Medulla oblongata (tissue), 1 donor: ENCODE measurements around the gene RBBP8.
A peak's percentile ranks its signal among the peaks of the same experiment; 100 is the strongest.

Source experiments
- DNase-seq: peaks from one replicate; pipeline ENCODE4 v3.0.0-alpha.2; 2015; ENCODE audit errors: extremely low spot score

RBBP8 gene

DNA sequence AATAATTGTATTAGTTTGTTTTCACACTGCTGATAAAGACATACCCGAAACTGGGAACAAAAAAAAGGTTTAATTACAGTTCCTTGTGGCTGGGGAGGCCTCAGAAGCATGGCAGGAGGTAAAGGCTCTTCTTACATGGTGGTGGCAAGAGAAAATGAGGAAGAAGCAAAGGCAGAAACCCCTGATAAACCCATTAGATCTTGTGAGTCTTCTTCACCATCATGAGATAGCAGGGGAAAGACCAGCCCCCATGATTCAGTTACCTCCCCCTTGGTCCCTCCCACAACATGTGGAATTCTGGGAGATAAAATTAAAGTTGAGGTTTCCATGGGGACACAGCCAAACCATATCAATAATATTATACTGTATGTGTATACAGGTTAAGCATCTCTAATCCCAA lies 128.9 kb downstream of the RBBP8 start:
- no peak for DNase-seq

DNA sequence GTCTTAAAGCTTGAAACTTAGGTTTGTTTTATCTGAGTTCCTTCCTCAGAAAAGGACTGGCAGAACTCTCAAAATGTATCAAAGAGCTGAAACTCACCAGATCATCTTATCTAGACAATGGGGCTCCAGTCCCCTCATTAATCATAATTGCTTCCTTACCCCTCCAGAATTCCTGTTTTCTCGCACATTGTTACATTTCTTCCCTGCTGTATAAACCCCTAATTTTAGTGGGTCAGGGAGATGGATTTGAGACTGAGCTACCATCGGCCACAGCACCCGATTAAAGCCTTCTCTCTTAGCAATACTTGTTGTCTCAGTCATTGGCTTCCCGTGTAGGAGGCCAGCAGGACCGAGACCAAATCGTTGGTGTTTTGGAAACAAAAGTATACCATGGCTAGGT lies 130.4 kb downstream of the RBBP8 start:
- DNase-seq, result no peak

DNA sequence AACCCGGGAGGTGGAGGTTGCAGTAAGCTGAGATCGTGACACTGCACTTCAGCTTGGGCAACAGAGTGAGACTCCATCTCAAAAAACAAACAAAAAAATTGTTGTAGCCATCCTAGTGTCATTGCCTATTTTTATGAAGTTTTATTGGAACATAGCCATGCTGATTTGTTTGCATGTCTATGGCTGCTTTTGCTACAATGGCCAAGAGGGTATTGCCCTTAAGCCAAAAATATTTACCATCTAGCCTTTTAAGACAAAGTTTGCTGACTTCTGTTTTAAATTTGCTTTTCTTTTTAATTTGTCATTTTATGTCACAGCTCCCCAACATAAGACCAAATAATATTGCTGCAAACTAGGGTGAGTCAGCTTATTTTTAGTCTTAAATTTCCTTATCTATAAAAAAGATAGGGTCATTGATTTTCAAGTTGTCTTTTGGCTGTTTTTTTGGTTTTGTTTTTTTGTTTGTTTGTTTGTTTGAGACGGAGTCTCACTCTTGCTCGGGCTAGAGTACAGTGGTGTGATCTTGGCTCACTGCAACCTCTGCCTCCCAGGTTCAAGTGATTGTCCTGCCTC lies 132.2 kb downstream of the RBBP8 start:
- no peak for DNase-seq

DNA sequence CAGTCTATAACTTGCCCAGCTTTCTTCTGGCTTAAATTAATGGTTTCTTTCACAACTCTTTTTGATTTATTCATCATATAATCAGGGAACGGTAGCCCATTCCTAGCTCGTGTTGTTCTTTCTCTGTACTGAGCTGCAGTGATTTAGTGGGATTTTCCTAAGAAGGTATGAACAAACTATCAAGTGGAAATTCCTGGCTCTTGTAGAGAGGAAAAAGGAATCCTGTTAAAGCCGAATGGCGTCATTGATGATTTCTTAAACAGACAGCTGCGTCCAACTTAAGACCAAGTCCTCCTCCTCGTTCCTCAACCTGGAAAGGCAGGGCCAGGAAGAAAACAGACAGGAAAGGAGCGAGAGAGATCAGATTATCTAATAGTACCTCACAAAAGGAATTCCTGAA lies 132.9 kb downstream of the RBBP8 start:
- DNase-seq, result no peak

DNA sequence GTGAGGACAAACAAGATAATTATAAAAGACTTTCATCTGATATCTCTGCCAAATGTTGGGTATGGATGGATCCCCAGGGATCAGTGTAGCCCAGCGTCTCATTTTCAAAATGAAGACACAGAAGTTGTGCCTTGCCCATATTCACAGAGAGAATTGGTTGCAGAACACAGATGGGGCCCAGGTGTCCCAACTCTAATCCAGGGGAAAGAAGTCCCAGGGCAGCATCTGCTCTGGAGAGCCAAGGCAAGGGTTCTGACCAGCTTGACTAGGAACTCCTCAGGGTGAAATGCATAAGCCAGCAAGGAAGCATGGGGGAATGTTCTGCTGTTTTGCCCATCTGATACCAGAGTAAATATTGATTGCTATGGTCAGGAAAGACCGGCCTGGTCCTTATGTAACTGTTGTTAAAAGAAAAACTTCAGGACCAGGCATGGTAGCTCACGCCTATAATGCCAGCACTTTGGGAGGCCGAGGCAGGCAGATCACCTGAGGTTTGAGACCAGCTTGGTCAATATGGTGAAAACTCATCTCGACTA lies 133.4 kb downstream of the RBBP8 start:
- no peak for DNase-seq

DNA sequence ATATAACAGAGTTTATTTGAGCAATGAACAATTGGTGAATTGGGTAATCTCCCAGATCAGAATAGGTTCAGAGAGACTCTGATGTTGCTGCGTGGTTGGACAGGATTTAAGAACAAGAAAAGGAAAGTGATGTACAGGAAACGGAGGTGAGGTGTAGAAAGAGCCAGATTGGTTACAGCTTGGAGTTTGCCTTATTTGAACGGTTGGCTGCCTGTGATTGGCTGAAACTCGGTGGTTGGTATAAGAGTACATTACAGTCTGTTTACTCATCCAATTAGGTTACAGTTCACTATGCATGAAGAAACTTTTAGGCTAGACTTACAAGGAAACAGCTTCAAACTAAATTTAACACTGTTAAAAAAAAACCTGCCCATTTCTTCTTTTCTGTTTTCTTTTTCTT lies 134.1 kb downstream of the RBBP8 start:
- no peak for DNase-seq

DNA sequence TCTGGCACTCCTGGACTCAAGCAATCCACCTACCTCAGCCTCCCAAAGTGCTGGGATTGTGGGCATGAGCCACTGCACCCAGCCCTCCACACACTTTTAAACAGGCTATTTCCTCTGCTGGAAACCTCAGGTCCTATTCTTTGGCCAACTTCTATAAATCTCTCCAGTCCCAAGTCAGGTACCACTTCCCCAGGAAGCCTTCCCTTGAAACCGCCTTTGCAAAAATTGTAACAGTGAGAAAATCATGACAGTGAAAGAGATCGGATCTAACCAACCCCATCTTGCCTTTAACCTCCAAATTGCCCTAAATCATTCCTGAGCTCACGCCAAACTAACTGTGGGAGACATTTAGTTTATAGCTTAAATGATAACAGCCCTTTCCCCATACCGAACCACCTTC lies 134.9 kb downstream of the RBBP8 start:
- DNase-seq, result no peak

DNA sequence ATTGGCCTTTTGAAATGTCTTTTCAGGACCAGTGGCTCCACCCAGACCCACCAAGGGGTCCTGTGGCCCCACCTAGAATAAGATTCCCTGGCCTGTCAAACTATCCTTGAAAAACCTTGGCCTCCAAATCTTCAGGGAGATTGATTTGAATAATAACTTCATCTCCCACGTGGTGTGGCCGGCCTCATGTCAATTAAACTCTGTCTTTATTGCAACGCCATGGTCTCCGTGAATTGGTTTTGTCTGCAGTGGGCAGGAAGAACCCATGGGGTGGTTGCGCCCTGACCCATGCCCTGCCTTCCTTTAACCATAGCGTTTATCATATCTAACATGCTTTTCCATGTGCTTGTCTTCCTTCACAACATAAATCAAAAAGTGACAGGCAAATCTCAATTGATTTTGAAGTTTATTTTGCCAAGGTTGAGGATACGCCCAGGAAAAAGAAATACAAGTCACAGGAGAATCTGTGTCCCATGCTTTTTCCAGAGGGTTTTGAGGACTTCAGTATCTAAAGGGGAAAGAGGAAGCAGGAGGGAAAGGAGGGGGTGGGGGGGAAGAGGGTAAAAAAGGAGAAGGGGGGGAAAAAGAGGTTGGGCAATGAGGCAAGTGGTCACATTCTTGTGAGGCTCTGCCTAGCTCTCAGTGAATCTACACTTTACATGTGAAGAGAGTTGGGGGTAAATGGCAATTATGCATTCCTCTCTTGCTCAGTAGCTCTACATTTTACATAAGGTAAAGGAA lies 135.6 kb downstream of the RBBP8 start:
- DNase-seq, result peak; percentile 47

DNA sequence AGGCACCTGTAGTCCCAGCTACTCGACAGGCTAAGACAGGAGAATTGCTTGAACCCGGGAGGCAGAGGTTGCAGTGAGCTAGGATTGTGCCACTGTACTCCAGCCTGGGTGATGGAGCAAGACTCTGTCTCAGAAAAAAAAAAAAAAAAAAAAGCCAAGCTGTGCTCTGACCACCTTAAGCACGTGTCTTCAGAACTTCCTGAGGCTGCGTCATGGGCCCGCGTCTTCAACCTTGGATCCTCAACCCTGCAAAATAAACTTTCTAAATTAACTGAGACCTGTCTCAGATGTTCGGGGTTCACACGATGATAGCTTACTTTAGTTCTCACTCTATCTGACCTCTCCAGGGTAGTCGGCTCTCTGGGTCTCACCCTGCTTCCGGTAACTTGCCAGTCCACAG lies 136.4 kb downstream of the RBBP8 start:
- DNase-seq, result no peak

DNA sequence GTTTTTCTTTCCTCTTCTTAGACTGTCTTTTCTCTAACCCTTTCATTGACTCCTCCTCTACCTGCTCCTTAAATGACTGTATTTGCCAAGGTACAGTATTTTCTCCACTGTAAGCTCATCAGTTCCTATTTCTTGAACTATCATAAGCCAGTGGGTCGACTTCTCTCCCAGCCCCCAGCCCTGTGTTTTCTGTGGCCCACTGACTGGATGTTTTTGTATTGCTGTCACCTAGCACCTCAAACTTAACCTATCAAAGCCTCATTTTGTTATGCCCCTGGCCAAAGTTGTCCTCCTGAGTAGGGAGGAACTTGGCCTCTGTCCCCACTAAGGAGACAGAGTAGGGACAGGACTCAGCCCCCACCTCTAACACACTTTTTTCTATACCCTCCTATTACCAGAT lies 136.8 kb downstream of the RBBP8 start:
- no peak for DNase-seq

DNA sequence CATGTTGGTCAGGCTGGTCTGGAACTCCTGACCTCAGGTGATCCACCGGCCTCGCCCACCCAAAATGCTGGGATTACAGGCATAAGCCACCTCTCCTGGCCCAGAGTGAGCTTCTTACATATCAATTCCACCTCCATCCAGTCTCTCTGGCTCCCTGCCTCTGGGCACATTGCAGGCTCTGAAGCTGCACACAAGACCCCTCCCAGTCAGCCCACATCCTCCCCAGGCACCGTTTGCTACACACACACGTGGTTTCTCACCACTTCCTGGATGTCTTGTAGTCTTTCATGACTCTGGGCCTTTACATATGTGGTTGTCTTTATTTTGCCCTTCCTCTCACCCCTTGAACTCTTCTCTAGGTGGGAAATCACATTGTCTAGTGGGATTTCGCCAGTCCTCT lies 138.2 kb downstream of the RBBP8 start:
- DNase-seq, result peak; percentile 77

DNA sequence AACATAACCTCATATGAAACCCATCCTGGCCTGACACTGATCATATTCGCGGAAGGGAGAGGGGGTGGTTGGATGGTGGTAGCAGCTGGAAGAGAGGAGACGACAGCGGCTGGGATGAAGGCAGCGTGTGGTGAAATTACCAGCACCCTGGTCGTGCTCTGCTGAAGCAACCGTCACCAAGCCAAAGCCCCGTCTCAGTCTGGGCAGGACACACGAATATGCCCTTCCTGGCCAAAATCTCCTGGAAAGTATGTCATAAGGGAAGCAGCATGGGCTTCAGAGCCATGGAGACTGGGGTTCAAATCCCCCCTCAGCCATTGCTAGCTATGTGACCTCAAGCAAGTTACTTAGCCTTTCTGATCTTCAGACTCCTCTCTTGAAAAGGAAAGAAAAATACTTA lies 139.0 kb downstream of the RBBP8 start:
- DNase-seq, result no peak

DNA sequence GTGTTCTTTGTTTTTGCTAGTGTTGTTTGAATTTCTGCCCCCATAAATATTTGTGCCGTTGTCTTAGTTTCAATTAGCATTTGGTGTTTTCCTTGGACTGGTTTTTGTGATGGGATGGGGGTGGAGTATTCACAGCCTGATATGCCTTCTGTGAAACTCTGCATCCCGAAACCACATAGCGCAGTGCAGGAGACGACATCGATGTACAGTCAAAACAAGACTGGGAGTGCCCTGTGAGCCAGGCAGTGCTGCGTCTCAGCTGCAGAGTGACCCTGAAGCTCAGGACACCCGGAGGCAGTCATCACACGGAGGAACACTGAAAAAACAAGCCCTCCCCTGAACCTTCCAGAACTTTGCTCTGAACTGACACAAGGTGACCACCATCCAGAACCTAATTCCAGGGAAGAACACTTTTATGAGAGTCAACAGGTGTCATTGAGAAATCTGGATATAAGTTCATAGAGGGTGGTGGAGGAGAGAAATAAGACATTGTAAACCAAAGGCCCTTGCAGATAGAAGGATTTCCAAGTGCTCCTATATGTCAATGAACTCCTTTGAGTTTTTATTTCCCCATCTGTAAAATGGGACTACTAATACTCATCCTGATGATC lies 141.0 kb downstream of the RBBP8 start:
- no peak for DNase-seq
